Ovary (tissue), 3 donors: ENCODE data around the gene KBTBD12.

ENCODE experiments used
- EP300 ChIP-seq: sonication (generic); formaldehyde crosslinking; IDR thresholded peaks from one replicate; pipeline ENCODE4 v1.6.1; 2017; ENCODE audit warnings: antibody characterized with exemption
- POLR2A ChIP-seq: fragments of 450-650 bp; IDR thresholded peaks from one replicate; pipeline ENCODE4 v1.6.1; 2017; ENCODE audit warnings: antibody characterized with exemption, mild to moderate bottlenecking, moderate library complexity
- TF ChIP-seq, protein P1 (sequence below), 3 donors: fragments of 450-650 bp in 2 of 3; fragments of 200-600 bp in 1 of 3; IDR thresholded peaks; one replicate each; pipeline versions ENCODE4 v1.5.1 to v1.8.0; 2016 to 2022; ENCODE audit warnings: antibody characterized with exemption in 3 of 3, mild to moderate bottlenecking in 1 of 3
- donor health status: DM: no; HTN: no; CAD: no.

DNA sequence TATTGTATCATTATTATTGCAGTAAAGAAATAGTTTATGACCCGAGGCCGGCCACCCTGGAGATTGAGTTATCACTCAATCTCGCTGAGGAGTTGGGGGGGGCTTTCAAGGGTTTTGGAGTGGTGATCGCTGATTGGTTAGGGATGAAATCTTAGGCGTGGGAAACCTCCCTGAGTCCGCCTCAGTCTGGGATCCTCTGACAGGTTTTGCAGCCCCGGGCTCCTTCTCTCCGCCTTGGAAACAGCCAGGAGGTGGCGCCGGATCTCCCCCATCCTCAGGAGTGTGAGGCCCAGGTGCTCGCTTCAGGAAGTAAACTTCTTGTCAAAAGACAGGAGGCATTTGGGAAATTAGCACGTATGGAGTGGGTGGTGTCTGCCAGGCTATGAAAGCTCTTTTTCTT lies 96.1 kb downstream of the KBTBD12 start:
- TF ChIP-seq, protein P1, sequence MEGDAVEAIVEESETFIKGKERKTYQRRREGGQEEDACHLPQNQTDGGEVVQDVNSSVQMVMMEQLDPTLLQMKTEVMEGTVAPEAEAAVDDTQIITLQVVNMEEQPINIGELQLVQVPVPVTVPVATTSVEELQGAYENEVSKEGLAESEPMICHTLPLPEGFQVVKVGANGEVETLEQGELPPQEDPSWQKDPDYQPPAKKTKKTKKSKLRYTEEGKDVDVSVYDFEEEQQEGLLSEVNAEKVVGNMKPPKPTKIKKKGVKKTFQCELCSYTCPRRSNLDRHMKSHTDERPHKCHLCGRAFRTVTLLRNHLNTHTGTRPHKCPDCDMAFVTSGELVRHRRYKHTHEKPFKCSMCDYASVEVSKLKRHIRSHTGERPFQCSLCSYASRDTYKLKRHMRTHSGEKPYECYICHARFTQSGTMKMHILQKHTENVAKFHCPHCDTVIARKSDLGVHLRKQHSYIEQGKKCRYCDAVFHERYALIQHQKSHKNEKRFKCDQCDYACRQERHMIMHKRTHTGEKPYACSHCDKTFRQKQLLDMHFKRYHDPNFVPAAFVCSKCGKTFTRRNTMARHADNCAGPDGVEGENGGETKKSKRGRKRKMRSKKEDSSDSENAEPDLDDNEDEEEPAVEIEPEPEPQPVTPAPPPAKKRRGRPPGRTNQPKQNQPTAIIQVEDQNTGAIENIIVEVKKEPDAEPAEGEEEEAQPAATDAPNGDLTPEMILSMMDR (IDR thresholded peaks at IDR 0.05) = no peak
- no peak for TF ChIP-seq EP300
- no peak for TF ChIP-seq POLR2A
